ENCODE measurements around the gene ANKRD44.

Gene ANKRD44

DNA sequence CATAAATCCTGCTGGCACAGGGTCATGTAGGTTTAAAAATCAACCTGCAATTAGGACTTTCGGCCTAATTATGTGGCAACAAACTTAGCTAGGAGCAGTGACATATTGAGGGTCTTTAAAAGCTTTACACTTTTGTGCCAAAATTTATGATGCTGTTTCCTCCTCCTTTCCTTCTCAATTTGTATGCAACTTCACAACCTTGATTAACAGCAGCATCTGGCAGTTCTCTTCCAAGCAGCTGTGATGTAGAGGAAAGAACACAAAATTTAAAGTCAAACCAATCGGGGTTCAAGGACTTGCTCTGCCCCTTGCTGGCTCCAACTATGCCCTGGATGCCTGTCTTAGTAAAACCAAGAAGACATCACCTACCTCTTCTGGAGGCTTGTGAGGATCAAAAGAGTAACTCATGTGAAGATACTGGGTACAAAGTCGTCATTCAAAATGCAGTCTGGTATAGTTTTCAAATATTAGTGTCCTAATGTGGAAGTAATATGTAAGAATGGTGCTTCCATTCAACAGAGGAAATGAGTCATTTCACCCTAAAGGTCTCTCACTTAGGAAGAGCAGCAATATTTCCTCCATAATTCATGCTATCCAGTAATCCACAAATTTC lies 94.7 kb downstream of the ANKRD44 start:
- Histone ChIP-seq H3K9me3 (ENCODE audit: control insufficient read depth, low read length) (no peaks in the 10 kb centered on the region), H3K27ac (ENCODE audit: insufficient read depth, low read length, poor library complexity, severe bottlenecking) (peak overlapping the region; percentile 40), H3K4me3 (ENCODE audit: insufficient read depth, low read depth, low read length, poor library complexity, severe bottlenecking) (no peak overlapping the region), H3K36me3 (ENCODE audit: control insufficient read depth, insufficient read depth, low read length) (no peaks in the 10 kb centered on the region), H3K27me3 (replicated peaks; ENCODE audit: control insufficient read depth, insufficient read depth, low read length, poor library complexity, severe bottlenecking) (no peaks in the 10 kb centered on the region), H3K4me1 (ENCODE audit: control insufficient read depth, insufficient read depth, low read length, poor library complexity, severe bottlenecking) (peaks cover 68% of the 10 kb centered on the region)
- DNase-seq = no peak

- Histone ChIP-seq H3K27ac (ENCODE audit: insufficient read depth, low read length, poor library complexity, severe bottlenecking) (peak overlapping the region; percentile 69), H3K9me3 (ENCODE audit: control insufficient read depth, low read length) (no peaks in the 10 kb centered on the region), H3K36me3 (ENCODE audit: control insufficient read depth, insufficient read depth, low read length) (no peaks in the 10 kb centered on the region), H3K4me3 (ENCODE audit: insufficient read depth, low read depth, low read length, poor library complexity, severe bottlenecking) (no peak overlapping the region), H3K4me1 (ENCODE audit: control insufficient read depth, insufficient read depth, low read length, poor library complexity, severe bottlenecking) (peaks cover 89% of the 10 kb centered on the region), H3K27me3 (replicated peaks; ENCODE audit: control insufficient read depth, insufficient read depth, low read length, poor library complexity, severe bottlenecking) (no peaks in the 10 kb centered on the region)
- peak in 2 of 3 donors; percentile 14 to 20 for DNase-seq
Measured at GRCh38 chr2:197212344-197213262, 98.0 kb downstream of the ANKRD44 start.

GRCh38 chr2:197211881-197212342 lies 98.7 kb downstream of the ANKRD44 start:
- Histone ChIP-seq H3K4me3 (ENCODE audit: insufficient read depth, low read depth, low read length, poor library complexity, severe bottlenecking) (no peak overlapping the region), H3K27ac (ENCODE audit: insufficient read depth, low read length, poor library complexity, severe bottlenecking) (peak overlapping the region; percentile 69), H3K36me3 (ENCODE audit: control insufficient read depth, insufficient read depth, low read length) (no peaks in the 10 kb centered on the region), H3K4me1 (ENCODE audit: control insufficient read depth, insufficient read depth, low read length, poor library complexity, severe bottlenecking) (peaks cover 89% of the 10 kb centered on the region), H3K9me3 (ENCODE audit: control insufficient read depth, low read length) (no peaks in the 10 kb centered on the region), H3K27me3 (replicated peaks; ENCODE audit: control insufficient read depth, insufficient read depth, low read length, poor library complexity, severe bottlenecking) (no peaks in the 10 kb centered on the region)
- DNase-seq = peak in 2 of 3 donors; percentile 9 to 26

GRCh38 chr2:197210430-197210829 lies 100.2 kb downstream of the ANKRD44 start:
- Histone ChIP-seq H3K4me1 (ENCODE audit: control insufficient read depth, insufficient read depth, low read length, poor library complexity, severe bottlenecking) (peaks cover 89% of the 10 kb centered on the region), H3K36me3 (ENCODE audit: control insufficient read depth, insufficient read depth, low read length) (no peaks in the 10 kb centered on the region), H3K27me3 (replicated peaks; ENCODE audit: control insufficient read depth, insufficient read depth, low read length, poor library complexity, severe bottlenecking) (no peaks in the 10 kb centered on the region), H3K27ac (ENCODE audit: insufficient read depth, low read length, poor library complexity, severe bottlenecking) (peak overlapping the region; percentile 69), H3K9me3 (ENCODE audit: control insufficient read depth, low read length) (no peaks in the 10 kb centered on the region), H3K4me3 (ENCODE audit: insufficient read depth, low read depth, low read length, poor library complexity, severe bottlenecking) (no peak overlapping the region)
- no peak for DNase-seq

- Histone ChIP-seq H3K4me3 (ENCODE audit: insufficient read depth, low read depth, low read length, poor library complexity, severe bottlenecking) (no peak overlapping the region), H3K9me3 (ENCODE audit: control insufficient read depth, low read length) (no peaks in the 10 kb centered on the region), H3K4me1 (ENCODE audit: control insufficient read depth, insufficient read depth, low read length, poor library complexity, severe bottlenecking) (peaks cover 91% of the 10 kb centered on the region), H3K36me3 (ENCODE audit: control insufficient read depth, insufficient read depth, low read length) (no peaks in the 10 kb centered on the region), H3K27me3 (replicated peaks; ENCODE audit: control insufficient read depth, insufficient read depth, low read length, poor library complexity, severe bottlenecking) (no peaks in the 10 kb centered on the region), H3K27ac (ENCODE audit: insufficient read depth, low read length, poor library complexity, severe bottlenecking) (peak overlapping the region; percentile 69)
- DNase-seq = peak; percentile 27 to 60 (median 59)
Measured at GRCh38 chr2:197209742-197210408, 100.7 kb downstream of the ANKRD44 start.

GRCh38 chr2:197209246-197209645 lies 101.3 kb downstream of the ANKRD44 start:
- Histone ChIP-seq H3K27me3 (replicated peaks; ENCODE audit: control insufficient read depth, insufficient read depth, low read length, poor library complexity, severe bottlenecking) (no peaks in the 10 kb centered on the region), H3K9me3 (ENCODE audit: control insufficient read depth, low read length) (no peaks in the 10 kb centered on the region), H3K4me1 (ENCODE audit: control insufficient read depth, insufficient read depth, low read length, poor library complexity, severe bottlenecking) (peaks cover 92% of the 10 kb centered on the region), H3K36me3 (ENCODE audit: control insufficient read depth, insufficient read depth, low read length) (peaks cover 4% of the 10 kb centered on the region), H3K4me3 (ENCODE audit: insufficient read depth, low read depth, low read length, poor library complexity, severe bottlenecking) (peak overlapping the region; percentile 10), H3K27ac (ENCODE audit: insufficient read depth, low read length, poor library complexity, severe bottlenecking) (peak overlapping the region; percentile 69)
- no peak for DNase-seq

GRCh38 chr2:197208841-197209240 lies 101.7 kb downstream of the ANKRD44 start:
- Histone ChIP-seq H3K36me3 (ENCODE audit: control insufficient read depth, insufficient read depth, low read length) (peaks cover 5% of the 10 kb centered on the region), H3K9me3 (ENCODE audit: control insufficient read depth, low read length) (no peaks in the 10 kb centered on the region), H3K27ac (ENCODE audit: insufficient read depth, low read length, poor library complexity, severe bottlenecking) (peak overlapping the region; percentile 69), H3K4me3 (ENCODE audit: insufficient read depth, low read depth, low read length, poor library complexity, severe bottlenecking) (no peak overlapping the region), H3K27me3 (replicated peaks; ENCODE audit: control insufficient read depth, insufficient read depth, low read length, poor library complexity, severe bottlenecking) (no peaks in the 10 kb centered on the region), H3K4me1 (ENCODE audit: control insufficient read depth, insufficient read depth, low read length, poor library complexity, severe bottlenecking) (peaks cover 94% of the 10 kb centered on the region)
- no peak for DNase-seq

GRCh38 chr2:197208024-197208423 lies 102.6 kb downstream of the ANKRD44 start:
- no peaks in the 10 kb centered on the region for H3K9me3 ChIP-seq (ENCODE audit: control insufficient read depth, low read length)
- DNase-seq = no peak
- no peaks in the 10 kb centered on the region for H3K27me3 ChIP-seq (replicated peaks; ENCODE audit: control insufficient read depth, insufficient read depth, low read length, poor library complexity, severe bottlenecking)
- no peak overlapping the region for H3K4me3 ChIP-seq (ENCODE audit: insufficient read depth, low read depth, low read length, poor library complexity, severe bottlenecking)
- H3K27ac ChIP-seq (ENCODE audit: insufficient read depth, low read length, poor library complexity, severe bottlenecking) = peak overlapping the region; percentile 83
- peaks cover 93% of the 10 kb centered on the region for H3K4me1 ChIP-seq (ENCODE audit: control insufficient read depth, insufficient read depth, low read length, poor library complexity, severe bottlenecking)
- peaks cover 12% of the 10 kb centered on the region for H3K36me3 ChIP-seq (ENCODE audit: control insufficient read depth, insufficient read depth, low read length)

DNA sequence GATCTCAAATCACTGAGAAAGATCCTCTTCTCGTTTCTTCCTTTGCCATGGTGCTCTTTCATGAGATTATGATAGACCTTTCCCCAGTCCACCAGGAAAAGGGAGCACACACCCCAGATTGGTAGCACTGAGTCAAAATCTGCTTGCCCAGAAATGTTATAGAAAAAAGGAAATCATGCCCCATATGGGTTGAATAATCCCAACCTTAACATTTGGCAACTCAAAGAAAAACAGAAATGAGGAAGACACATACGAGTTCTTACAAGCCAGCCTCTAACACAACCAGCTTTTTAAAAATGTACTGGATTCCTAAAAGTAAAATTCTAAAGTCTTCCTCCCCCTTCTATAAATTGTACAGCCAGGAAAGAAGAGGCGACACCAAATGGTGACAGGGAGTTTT lies 103.0 kb downstream of the ANKRD44 start:
- no peak for DNase-seq
- Histone ChIP-seq H3K4me3 (ENCODE audit: insufficient read depth, low read depth, low read length, poor library complexity, severe bottlenecking) (no peak overlapping the region), H3K4me1 (ENCODE audit: control insufficient read depth, insufficient read depth, low read length, poor library complexity, severe bottlenecking) (peaks cover 93% of the 10 kb centered on the region), H3K36me3 (ENCODE audit: control insufficient read depth, insufficient read depth, low read length) (peaks cover 16% of the 10 kb centered on the region), H3K9me3 (ENCODE audit: control insufficient read depth, low read length) (no peaks in the 10 kb centered on the region), H3K27ac (ENCODE audit: insufficient read depth, low read length, poor library complexity, severe bottlenecking) (peak overlapping the region; percentile 83), H3K27me3 (replicated peaks; ENCODE audit: control insufficient read depth, insufficient read depth, low read length, poor library complexity, severe bottlenecking) (no peaks in the 10 kb centered on the region)
